ENCODE results near the gene FOXN3. TPM values are rescaled to one million over a fixed set of nuclear protein-coding genes. Genes with fewer than 3 reads are reported as not detected.

Gene FOXN3
- total and polyA plus RNA-seq, 2 donors (not counting 3 experiments of a cell fraction or from before 2014, with no cell fraction given): 16.9 to 41.8 TPM

- H3K79me2 ChIP-seq (ENCODE audit: control insufficient read depth, insufficient read depth, low read length): no peaks in the 10 kb centered on the region
- dilution Hi-C loops (cut with MboI; ENCODE audit: extremely low pct_ligation_motif_present, low sequenced_read_pairs): no loop called here
- no peak overlapping the region for H3K4me3 ChIP-seq (replicated peaks in 1 of 3; ENCODE audit: insufficient read depth in 1 of 3, low read depth in 1 of 3, low read length in 3 of 3)
- H3K4me2 ChIP-seq (ENCODE audit: insufficient read depth, low read length): no peak overlapping the region
- no peaks in the 10 kb centered on the region for H3K27me3 ChIP-seq (ENCODE audit: control insufficient read depth in 2 of 2, insufficient read depth in 2 of 2, low read length in 2 of 2)
- DNase-seq (ENCODE audit: low read depth, low spot score): no peak
- ChIA-PET POLR2A (no interaction called here), CTCF (no interaction called here)
- intact Hi-C loops (cut with micrococcal nuclease): no loop called here
- no peaks in the 10 kb centered on the region for H3K9me1 ChIP-seq (replicated peaks; ENCODE audit: control insufficient read depth, extremely low read depth, insufficient read depth, low read length)
- no peak for FAIRE-seq
- H4K20me1 ChIP-seq (replicated peaks; ENCODE audit: control insufficient read depth, extremely low read depth, insufficient read depth, low read length): no peaks in the 10 kb centered on the region
- H3K9ac ChIP-seq (replicated peaks; ENCODE audit: extremely low read depth, insufficient read depth, low read length): no peak overlapping the region
- no peak overlapping the region for H2AFZ ChIP-seq (ENCODE audit: low read depth, low read length)
- H3K27ac ChIP-seq (ENCODE audit: insufficient read depth, low read depth, low read length): no peak overlapping the region
- H3K4me1 ChIP-seq (ENCODE audit: control insufficient read depth, extremely low read depth, insufficient read depth, low read length): no peaks in the 10 kb centered on the region
- no peaks in the 10 kb centered on the region for H3K9me3 ChIP-seq (replicated peaks; ENCODE audit: control insufficient read depth, insufficient read depth, low read length)
- TF ChIP-seq POLR2A (IDR thresholded peaks at IDR 0.05; ENCODE audit: low read depth, low read length): no peak
- TF ChIP-seq GATA2 (IDR thresholded peaks at IDR 0.05; ENCODE audit: insufficient read depth, insufficient read length, low read depth, low read length): no peak
- no peak for TF ChIP-seq POLR2AphosphoS5 (IDR thresholded peaks at IDR 0.05; ENCODE audit: insufficient read depth, low read depth, low read length)
- TF ChIP-seq MAX (IDR thresholded peaks at IDR 0.05; ENCODE audit: insufficient read depth, insufficient read length): no peak
- TF ChIP-seq, protein P1, sequence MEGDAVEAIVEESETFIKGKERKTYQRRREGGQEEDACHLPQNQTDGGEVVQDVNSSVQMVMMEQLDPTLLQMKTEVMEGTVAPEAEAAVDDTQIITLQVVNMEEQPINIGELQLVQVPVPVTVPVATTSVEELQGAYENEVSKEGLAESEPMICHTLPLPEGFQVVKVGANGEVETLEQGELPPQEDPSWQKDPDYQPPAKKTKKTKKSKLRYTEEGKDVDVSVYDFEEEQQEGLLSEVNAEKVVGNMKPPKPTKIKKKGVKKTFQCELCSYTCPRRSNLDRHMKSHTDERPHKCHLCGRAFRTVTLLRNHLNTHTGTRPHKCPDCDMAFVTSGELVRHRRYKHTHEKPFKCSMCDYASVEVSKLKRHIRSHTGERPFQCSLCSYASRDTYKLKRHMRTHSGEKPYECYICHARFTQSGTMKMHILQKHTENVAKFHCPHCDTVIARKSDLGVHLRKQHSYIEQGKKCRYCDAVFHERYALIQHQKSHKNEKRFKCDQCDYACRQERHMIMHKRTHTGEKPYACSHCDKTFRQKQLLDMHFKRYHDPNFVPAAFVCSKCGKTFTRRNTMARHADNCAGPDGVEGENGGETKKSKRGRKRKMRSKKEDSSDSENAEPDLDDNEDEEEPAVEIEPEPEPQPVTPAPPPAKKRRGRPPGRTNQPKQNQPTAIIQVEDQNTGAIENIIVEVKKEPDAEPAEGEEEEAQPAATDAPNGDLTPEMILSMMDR (IDR thresholded peaks at IDR 0.05; ENCODE audit: extremely low read depth in 1 of 2, insufficient read depth in 1 of 2, low read depth in 1 of 2, low read length in 2 of 2): no peak
- TF ChIP-seq JUN (IDR thresholded peaks at IDR 0.05; ENCODE audit: borderline replicate concordance, insufficient read depth, insufficient read length, low read depth): no peak
- TF ChIP-seq MYC (IDR thresholded peaks at IDR 0.05; ENCODE audit: low read depth, low read length): no peak
- TF ChIP-seq EZH2 (IDR thresholded peaks at IDR 0.05; ENCODE audit: borderline replicate concordance, low read depth, low read length, severe bottlenecking): no peak
- no peak for TF ChIP-seq FOS (IDR thresholded peaks at IDR 0.05; ENCODE audit: borderline replicate concordance, insufficient read depth, low read length)
- BruUV-seq (replicated peaks): no TSS peak
- H3K36me3 ChIP-seq (ENCODE audit: control insufficient read depth in 2 of 2, extremely low read depth in 1 of 2, insufficient read depth in 2 of 2, low read length in 2 of 2): no peaks in the 10 kb centered on the region
Measured at GRCh38 chr14:89196545-89196944, 220.5 kb downstream of the FOXN3 start.
